Glutamatergic neuron (in vitro differentiated cells): Measurements from ENCODE around the gene ANKRD16. TPM values are rescaled to one million over a fixed set of nuclear protein-coding genes. Genes with fewer than 3 reads are reported as not detected.
"Not testable (repeated sequence)": the region's sequence is repeated elsewhere in the genome, so short reads cannot be mapped to it uniquely, and the experiment has no call there.

Source experiments
- DNase-seq: peaks from one replicate; pipeline ENCODE4 v3.0.0; 2022
- H3K27ac Mint-ChIP-seq: one replicate; pipeline ENCODE4 v1.8.0; 2020; ENCODE audit warnings: mild to moderate bottlenecking, mixed read lengths, inconsistent platforms; ENCODE audit not compliant: unreplicated experiment
- H3K27me3 Mint-ChIP-seq: one replicate; pipeline ENCODE4 v1.8.0; 2020; ENCODE audit warnings: mild to moderate bottlenecking, moderate library complexity, mixed read lengths, inconsistent platforms; ENCODE audit not compliant: unreplicated experiment
- H3K36me3 Mint-ChIP-seq: one replicate; pipeline ENCODE4 v1.8.0; 2020; ENCODE audit warnings: mild to moderate bottlenecking, mixed read lengths, inconsistent platforms; ENCODE audit not compliant: unreplicated experiment
- H3K4me1 Mint-ChIP-seq: one replicate; pipeline ENCODE4 v1.8.0; 2020; ENCODE audit warnings: mild to moderate bottlenecking, low read depth, mixed read lengths, inconsistent platforms; ENCODE audit not compliant: unreplicated experiment
- H3K4me3 Mint-ChIP-seq: one replicate; pipeline ENCODE4 v1.8.0; 2020; ENCODE audit warnings: mild to moderate bottlenecking, mixed read lengths, inconsistent platforms; ENCODE audit not compliant: unreplicated experiment
- H3K9me3 Mint-ChIP-seq: one replicate; pipeline ENCODE4 v1.8.0; 2020; ENCODE audit warnings: mild to moderate bottlenecking, moderate library complexity, mixed read lengths, inconsistent platforms; ENCODE audit not compliant: unreplicated experiment
- CTCF ChIP-seq: fragments of 200-600 bp; sonication (generic); IDR thresholded peaks from one replicate; pipeline ENCODE4 v1.5.0; 2021; ENCODE audit not compliant: partially characterized antibody, unreplicated experiment
- total RNA-seq: library from RNA; stranded (reverse); fragmentation: NEBNext Ultra II Directional; extraction: Animal tissue kit (Norgen Biotek cat#: 25700); gene quantifications from one replicate; pipeline ENCODE4 v1.2.1, GENCODE V29; 2021; ENCODE audit not compliant: unreplicated experiment

The ANKRD16 gene
- total RNA-seq, 1 donor from 2014 or later = 7.5 TPM

- Mint-ChIP-seq H3K9me3 (no peaks in the 10 kb centered on the region), H3K27me3 (no peaks in the 10 kb centered on the region), H3K4me3 (no peak overlapping the region), H3K36me3 (peaks cover 6% of the 10 kb centered on the region), H3K27ac (no peak overlapping the region), H3K4me1 (no peaks in the 10 kb centered on the region)
- TF ChIP-seq CTCF = no peak
- DNase-seq = no peak
Measured at GRCh38 chr10:5854131-5854475, 35.6 kb downstream of the ANKRD16 start.

GRCh38 chr10:5846667-5847066 lies 43.0 kb downstream of the ANKRD16 start:
- not testable (repeated sequence) for H3K4me1 Mint-ChIP-seq, DNase-seq, H3K9me3 Mint-ChIP-seq, H3K27me3 Mint-ChIP-seq, H3K36me3 Mint-ChIP-seq, H3K27ac Mint-ChIP-seq, H3K4me3 Mint-ChIP-seq

DNA sequence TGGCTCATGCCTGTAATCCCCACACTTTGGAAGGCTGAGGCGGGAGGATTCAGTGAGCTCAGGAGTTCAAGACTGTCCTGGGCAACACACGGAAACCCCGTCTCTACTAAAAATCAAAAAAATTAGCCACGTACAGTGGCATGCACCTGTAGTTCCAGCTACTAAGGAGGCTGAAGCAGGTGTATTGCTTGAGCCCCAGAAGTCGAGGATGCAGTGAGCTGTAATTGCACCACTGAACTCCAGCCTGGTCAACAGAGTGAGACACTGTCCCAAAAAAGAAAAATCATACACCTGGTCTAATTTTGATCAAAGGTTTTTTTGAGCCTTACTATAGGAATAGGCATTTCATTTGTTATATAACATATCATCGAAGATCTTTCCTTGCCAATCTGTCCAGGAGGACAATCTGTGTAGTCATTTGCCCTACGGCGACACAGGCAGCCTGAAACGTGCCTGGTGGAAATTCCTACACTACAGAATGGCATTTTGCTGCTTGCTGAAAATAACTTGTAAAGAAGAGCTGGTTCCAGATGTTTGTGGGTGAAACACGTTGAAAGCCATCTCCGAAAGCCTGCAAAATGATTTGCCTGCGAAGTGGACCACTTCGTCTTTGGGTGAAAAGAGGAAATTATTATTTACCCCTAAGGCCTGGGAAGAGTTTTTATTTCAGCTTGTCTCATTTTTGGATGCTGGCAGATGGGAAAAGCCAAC lies 45.2 kb downstream of the ANKRD16 start:
- DNase-seq = no peak
- no peak for TF ChIP-seq CTCF
- Mint-ChIP-seq H3K36me3 (no peaks in the 10 kb centered on the region), H3K27ac (no peak overlapping the region), H3K4me1 (peaks cover 4% of the 10 kb centered on the region), H3K9me3 (peaks cover 3% of the 10 kb centered on the region), H3K27me3 (peaks cover 3% of the 10 kb centered on the region), H3K4me3 (no peak overlapping the region)

DNA sequence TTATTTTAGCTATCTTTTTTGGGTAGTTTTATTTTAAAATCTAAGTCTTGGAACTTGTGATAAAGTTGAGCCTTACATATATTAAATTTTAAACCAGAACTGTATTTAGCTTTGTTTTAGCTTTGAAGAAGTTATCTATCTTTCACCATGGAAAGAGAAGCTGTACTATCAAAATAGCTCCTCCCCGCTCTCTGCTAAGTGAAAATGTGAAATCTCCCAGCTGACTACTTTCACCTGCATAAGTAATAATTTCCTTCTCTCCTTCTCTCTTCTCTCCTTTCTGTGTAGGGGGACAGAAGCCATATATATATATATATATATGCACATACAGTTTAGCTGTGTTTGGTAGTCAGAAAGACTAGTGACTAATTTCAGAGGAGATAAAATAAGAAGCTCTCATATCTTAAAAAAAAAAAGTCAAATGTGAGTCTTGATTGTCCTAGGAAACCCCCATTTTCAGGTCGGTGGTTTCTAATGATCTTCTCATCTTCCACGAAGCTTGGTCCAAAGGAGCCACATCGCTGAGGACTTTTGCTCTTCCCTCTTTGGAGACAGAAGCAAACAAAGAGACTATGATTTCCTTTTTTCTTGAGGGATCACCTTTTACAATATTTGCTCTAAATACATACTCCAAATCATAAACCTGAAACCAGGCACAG lies 45.9 kb downstream of the ANKRD16 start:
- H3K27ac Mint-ChIP-seq = no peak overlapping the region
- H3K36me3 Mint-ChIP-seq = no peaks in the 10 kb centered on the region
- peaks cover 3% of the 10 kb centered on the region for H3K9me3 Mint-ChIP-seq
- H3K27me3 Mint-ChIP-seq = peaks cover 4% of the 10 kb centered on the region
- TF ChIP-seq CTCF = no peak
- peaks cover 4% of the 10 kb centered on the region for H3K4me1 Mint-ChIP-seq
- DNase-seq = no peak
- H3K4me3 Mint-ChIP-seq = no peak overlapping the region

DNA sequence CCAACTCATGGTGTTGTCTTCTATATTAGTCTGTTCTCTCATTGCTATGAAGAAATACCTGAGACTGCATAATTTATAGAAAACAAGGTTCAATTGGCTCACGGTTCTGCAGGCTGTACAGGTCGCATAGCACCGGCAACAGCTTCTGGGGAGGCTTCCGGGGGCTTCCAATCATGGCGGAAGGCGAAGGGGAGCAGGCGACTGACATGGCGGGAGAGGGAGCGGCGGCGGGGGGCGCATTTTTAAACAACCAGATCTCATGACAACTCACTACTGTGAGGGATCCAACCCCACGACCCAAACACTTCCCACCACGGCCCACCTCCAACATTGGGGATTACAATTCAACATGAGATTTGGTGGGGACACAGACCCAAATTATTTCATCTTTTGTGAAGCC lies 47.7 kb downstream of the ANKRD16 start:
- peaks cover 4% of the 10 kb centered on the region for H3K4me1 Mint-ChIP-seq

More for the DNA sequence above, 47.7 kb downstream of the ANKRD16 start:
- H3K36me3 Mint-ChIP-seq = no peaks in the 10 kb centered on the region
- H3K27ac Mint-ChIP-seq = no peak overlapping the region
- H3K27me3 Mint-ChIP-seq = peaks cover 4% of the 10 kb centered on the region
- H3K9me3 Mint-ChIP-seq = peaks cover 5% of the 10 kb centered on the region
- no peak for TF ChIP-seq CTCF
- DNase-seq = no peak
- no peak overlapping the region for H3K4me3 Mint-ChIP-seq
